Neural cell (in vitro differentiated cells): Measurements from ENCODE around the gene FRY.

Source experiments
- CTCF ChIP-seq: fragments of 450-650 bp; IDR thresholded peaks from 2 replicates; pipeline ENCODE4 v1.5.1; 2014; ENCODE audit warnings: antibody characterized with exemption, mild to moderate bottlenecking, moderate library complexity; ENCODE audit not compliant: poor library complexity, severe bottlenecking
- EP300 ChIP-seq: fragments of 450-650 bp; conservative IDR thresholded peaks from 2 replicates; pipeline ENCODE4 v1.6.1; 2014; ENCODE audit warnings: antibody characterized with exemption, mild to moderate bottlenecking, moderate library complexity; ENCODE audit not compliant: poor library complexity, severe bottlenecking
- TAF1 ChIP-seq: IDR thresholded peaks from 2 replicates; pipeline ENCODE4 v1.6.1; 2012; ENCODE audit warnings: low read depth

- no peak for TF ChIP-seq CTCF
- TF ChIP-seq EP300 = no peak
- no peak for TF ChIP-seq TAF1
Observed at GRCh38 chr13:32039056-32039455, 7.5 kb downstream of the FRY start.
